Suprapubic skin (tissue), 3 donors: ENCODE results near the gene CIB4.

ENCODE experiments used
- POLR2A ChIP-seq, 2 donors: fragments of 450-650 bp; IDR thresholded peaks; one replicate each; pipeline ENCODE4 v1.6.1; 2017; ENCODE audit warnings: antibody characterized with exemption in 2 of 2, mild to moderate bottlenecking in 2 of 2, moderate library complexity in 2 of 2
- TF ChIP-seq, protein P1 (sequence below), 2 donors: fragments of 200-600 bp in 1 of 2; fragments of 450-650 bp in 1 of 2; sonication (generic) in 1 of 2; IDR thresholded peaks; one replicate each; pipeline ENCODE4 v1.5.1; 2016 to 2019; ENCODE audit warnings: antibody characterized with exemption in 2 of 2, mild to moderate bottlenecking in 1 of 2, moderate library complexity in 1 of 2

- TF ChIP-seq, protein P1, sequence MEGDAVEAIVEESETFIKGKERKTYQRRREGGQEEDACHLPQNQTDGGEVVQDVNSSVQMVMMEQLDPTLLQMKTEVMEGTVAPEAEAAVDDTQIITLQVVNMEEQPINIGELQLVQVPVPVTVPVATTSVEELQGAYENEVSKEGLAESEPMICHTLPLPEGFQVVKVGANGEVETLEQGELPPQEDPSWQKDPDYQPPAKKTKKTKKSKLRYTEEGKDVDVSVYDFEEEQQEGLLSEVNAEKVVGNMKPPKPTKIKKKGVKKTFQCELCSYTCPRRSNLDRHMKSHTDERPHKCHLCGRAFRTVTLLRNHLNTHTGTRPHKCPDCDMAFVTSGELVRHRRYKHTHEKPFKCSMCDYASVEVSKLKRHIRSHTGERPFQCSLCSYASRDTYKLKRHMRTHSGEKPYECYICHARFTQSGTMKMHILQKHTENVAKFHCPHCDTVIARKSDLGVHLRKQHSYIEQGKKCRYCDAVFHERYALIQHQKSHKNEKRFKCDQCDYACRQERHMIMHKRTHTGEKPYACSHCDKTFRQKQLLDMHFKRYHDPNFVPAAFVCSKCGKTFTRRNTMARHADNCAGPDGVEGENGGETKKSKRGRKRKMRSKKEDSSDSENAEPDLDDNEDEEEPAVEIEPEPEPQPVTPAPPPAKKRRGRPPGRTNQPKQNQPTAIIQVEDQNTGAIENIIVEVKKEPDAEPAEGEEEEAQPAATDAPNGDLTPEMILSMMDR (IDR thresholded peaks at IDR 0.05), result no peak
- TF ChIP-seq POLR2A (IDR thresholded peaks at IDR 0.05), result no peak
Observed at GRCh38 chr2:26612034-26612433, 29.1 kb downstream of the CIB4 start.
